GM19238 (cell line): ENCODE data around the gene EML1.
"Not testable (repeated sequence)": the region's sequence is repeated elsewhere in the genome, so short reads cannot be mapped to it uniquely, and the experiment has no call there.

Experiments
- DNase-seq: peaks from one replicate; pipeline ENCODE4 v3.0.0; 2011; ENCODE audit warnings: low spot score; ENCODE audit not compliant: insufficient read length

The EML1 gene

GRCh38 chr14:99755629-99756603 is 37.3 kb upstream of the EML1 start:
- DNase-seq, result no peak

DNA sequence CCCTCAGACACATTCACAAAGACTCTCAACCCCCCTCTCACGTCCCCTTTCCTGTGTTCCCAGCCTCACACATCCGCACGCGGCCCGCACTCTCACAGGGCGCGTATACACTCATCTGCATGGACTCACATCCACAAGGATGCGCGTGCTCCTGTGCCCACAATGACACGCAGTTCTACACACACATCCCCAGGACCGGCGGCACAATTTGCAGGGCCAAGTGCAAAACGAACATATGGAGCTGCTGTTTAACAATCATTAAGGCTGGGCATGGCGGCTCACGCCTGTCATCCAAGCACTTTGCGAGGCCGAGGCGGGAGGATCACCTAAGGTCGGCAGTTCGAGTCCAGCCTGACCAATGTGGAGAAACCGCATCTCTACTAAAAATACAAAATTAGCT is 36.4 kb upstream of the EML1 start:
- no peak for DNase-seq

DNA sequence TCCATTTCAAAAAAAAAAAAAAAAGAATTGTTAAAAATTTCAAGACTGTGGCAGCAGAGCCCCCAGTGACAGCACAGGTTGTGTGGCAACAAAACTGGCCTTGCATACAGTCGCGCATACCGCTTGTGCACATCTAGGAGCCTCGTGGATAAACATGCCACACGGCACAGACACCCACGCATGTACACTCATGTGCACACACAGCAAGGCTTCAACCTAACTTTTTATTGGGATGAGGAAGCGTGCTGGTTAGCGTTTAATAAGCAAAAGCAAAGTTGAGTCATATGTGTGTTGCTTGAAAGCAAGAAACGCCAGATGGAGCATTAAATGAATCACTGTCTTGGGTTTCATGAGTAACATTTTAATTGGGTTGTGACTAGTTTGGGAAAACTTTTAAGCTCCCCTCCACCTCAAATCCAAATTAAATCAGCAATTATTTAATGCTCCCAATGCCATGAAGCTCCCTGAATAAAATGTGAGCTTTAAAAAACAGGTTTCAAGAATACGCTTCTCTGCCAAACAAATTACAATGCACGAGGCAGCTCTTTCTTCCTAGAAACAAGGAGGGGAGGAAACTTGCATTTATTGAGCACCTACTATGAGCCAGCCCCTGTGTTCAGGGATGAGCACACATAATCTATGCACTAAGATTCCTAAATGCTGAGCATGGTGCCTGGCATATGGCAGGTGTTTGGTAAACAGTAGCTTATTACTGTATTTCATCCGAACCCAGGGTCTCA is 35.7 kb upstream of the EML1 start:
- DNase-seq, result no peak

DNA sequence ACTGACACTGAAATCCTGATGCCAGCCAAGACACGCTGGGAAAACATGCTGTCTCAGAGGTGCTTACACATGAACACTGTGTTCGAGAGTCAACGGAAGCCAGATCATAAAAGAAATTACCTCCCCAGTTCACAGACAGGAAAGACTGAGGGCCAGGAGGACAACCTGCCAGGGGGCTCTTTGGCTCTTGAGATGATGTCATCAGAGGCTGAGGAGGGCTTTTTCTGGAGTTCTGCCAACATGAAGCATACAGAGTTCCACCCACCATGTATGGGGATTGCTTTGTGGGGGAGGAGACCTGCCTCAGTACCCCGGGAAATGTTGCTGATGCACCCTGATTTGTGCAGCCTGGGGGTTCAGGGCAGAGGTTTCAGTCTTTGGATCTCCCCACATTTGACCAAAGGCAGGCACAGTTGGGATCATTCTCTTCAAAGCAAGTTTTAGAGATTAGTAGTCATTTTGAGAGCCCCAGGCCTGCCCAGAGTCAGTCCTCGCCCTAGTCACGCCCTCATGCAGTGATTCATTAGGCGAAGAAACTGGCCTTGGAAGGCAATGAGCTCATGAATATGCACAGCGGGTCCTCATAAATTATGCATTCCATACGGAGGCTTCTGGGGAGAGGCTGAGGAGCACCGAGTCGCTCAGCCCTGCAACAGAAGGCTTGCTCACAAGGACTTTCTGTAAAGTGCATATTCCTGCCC is 34.9 kb upstream of the EML1 start:
- no peak for DNase-seq

- DNase-seq, result no peak
Observed at GRCh38 chr14:99758872-99759545, 34.2 kb upstream of the EML1 start.

DNA sequence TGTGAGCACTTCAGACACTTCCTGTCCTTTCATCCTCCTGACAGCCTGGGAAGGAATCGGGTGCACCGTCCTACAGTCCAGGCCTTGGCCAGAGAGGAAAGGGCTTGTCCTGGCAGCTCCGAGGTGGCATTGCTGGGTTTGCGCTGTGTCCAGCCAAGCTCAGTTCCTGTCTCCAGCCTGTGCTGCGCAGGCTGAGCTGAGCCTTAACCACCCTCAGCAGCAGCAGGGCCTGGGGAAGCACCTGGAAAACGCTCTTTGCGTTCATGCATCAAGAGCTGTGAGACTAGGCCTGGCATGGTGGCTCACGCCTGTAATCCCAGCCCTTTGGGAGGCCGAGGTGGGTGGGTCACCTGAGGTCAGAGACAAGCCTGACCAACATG is 33.7 kb upstream of the EML1 start:
- no peak for DNase-seq

GRCh38 chr14:99760817-99761216 is 32.4 kb upstream of the EML1 start:
- DNase-seq, result no peak

GRCh38 chr14:99762911-99763310 is 30.3 kb upstream of the EML1 start:
- DNase-seq, result not testable (repeated sequence)

DNA sequence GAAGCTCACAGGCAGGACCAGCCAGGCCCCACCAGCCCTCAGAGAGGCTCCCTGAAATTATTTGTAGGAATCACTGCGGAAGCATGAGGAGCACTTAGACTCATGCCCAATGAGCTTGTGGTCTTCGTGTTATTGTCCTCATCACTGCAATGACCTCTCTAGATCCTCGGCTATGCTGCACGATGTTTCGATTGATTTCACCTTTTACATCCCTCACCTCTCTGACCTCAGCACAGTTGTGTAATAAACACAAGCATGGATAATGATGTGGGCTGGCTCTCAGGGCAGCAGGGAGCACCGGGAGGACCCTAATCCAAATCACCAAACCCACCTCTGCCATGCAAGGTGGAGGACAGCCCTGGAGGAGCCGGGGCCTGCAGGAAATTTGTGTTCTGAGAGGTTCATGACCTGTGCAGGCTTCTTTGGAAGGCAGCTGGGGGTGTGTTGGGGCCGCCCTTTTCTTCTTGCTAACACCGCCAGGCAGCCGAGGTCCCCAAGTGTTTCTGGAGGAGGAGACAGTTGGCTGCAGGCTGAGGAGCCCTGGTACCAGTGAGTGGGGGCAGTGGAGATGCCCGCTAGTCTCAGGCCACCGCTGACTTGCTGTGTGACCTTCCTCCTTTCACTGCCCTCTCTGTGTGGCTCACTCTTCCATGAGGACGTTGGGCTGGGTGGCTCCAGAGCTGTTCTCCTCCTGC is 29.5 kb upstream of the EML1 start:
- no peak for DNase-seq

- no peak for DNase-seq
Observed at GRCh38 chr14:99764222-99764706, 28.9 kb upstream of the EML1 start.

GRCh38 chr14:99768381-99768780 is 24.8 kb upstream of the EML1 start:
- DNase-seq, result no peak

- DNase-seq, result no peak
Observed at GRCh38 chr14:99769123-99769522, 24.1 kb upstream of the EML1 start.

- DNase-seq, result no peak
Observed at GRCh38 chr14:99769799-99770198, 23.4 kb upstream of the EML1 start.

DNA sequence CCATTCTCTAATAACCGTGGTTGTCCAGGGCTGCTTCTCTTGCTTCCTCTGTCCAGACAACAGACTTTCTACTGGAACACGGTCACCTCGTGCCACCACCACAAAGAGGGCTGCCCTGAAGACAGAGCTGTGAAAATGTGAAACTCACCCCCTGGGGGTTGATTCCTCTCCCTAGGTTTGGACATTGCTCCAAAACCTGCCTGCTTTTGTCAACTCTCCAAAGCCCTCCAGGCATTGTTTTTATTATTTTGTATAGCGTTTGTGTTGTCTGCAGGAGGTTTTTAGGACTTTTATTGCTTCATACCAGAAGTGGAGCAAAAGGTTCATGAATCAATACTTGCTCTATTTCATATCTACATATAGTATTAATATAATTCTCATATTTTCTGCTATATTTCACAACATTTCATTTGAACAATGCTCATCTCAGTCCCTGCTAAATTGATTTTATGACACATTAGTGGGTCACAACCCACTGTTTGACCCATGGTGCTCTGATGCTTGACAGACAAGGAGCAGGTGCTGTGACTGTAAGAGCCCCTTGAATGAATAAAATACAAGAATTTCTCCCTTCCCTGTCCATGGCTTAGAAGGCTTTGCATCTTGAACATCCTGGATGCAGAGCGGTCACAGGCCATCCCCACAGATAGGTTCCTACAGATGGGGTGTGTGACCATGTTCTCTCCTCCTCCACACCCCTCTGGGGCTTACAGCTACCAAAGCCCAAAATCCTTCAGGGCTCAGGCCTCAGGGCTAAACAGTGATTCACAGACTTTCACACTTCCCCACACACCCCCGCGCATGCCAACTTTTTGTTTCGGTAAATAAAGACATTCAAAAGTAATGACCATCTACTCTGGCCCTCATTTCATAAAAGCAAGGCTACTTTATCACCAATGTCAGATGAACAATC is 20.6 kb upstream of the EML1 start:
- DNase-seq, result no peak

DNA sequence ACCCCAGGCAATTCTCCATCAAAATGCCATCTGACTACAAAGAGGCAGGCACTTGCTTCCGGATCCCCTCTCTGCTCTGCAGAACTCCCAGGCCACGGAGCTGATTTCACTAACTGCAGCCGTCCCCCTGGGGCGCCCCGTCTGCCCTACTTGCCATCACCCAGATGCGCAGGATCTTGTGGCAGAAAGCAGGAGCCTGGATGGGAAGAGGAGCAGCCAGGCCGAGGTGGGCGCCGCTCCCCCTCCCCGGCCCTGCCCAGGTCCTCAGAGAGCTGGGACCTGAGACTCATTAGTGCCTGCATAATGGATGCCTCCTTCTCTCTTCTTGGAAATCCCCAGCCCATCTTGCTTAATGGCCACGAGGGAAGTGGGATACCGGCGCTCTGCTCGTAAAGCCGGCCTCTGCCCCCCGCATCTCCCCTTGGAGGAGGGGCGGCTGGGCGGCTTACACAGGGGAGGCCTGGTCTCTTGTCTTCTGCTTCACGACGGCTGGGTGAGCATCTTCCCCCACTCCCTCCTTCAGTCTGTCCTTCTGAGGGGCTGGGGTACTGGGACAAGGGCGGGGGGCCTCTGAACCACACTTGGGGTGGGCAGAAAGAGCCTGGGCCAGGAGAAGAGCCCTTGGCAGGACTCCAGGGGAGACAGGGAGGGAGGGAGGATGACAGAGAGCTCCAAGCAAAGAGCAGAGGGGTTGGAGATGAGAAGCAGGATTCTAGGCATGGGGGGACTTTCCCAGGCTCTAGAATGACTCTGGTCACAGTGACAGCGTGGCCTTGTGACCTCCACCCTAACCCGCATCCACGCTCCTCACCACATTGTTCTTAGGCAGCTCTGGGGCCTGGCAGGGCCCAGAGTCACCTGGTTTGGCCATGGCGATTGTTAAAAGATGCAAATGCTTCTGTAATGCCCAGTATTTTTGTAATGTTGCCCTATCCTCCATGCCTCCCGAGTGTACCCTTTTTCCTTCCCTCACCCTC is 19.4 kb upstream of the EML1 start:
- no peak for DNase-seq

DNA sequence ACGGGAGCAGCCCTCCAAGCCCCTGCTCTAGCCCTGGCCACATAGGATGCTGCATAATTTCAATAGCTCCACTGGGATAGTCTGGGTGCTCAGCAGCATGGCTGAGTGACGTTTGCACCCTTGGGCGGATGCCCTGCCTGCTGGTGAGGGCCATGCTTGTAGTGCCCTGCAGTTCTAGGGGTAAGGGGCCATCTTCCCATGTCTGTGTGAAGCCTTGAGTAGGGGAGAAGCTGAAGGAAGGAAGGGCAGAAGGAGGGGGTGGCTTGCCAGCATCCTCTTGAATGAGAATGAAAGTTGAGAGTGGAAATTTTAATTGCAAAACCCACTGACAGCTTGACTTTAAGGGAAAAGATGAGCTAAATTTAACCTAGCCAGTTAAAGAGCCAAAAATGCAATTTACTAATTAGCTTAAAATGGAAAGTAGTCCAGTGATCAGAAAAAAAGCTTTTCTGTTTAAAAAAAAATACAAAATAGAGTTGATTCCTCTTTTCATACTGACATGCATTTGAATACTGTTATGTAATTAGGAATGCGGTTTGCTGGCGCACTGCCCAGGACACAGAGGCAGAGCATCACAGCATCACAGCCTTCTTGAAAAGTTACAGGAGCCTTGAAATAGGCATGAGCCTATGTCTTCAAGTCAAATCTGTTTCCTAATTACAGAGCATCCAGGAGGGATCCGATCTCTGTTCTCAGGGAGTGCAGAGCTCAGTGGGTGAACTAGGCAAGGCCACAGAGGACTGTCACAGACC is 18.5 kb upstream of the EML1 start:
- no peak for DNase-seq

- no peak for DNase-seq
Observed at GRCh38 chr14:99775351-99775750, 17.9 kb upstream of the EML1 start.

DNA sequence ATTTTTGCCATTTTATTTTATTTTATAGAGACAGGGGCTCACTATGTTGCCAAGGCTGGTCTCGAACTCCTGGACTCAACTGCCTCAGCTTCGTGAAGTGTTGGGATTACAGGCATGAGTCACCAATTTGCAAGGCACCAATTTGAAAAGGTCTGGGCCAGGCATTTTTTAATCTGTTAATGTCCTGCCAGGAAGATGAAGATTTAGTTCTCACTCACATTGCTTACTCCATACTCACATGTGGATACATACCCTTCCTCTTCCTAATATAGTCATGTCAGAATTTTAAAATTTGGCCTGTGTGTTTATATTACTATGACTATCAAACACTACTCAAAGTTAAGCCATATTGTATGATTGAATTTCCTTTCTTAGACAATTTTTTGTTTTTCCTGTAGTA is 15.3 kb upstream of the EML1 start:
- DNase-seq, result no peak
